HuH-7 (cell line): ENCODE results near the gene TLL2.

ENCODE experiments used
- DNase-seq: peaks from one replicate; pipeline ENCODE4 v3.0.0; 2011; ENCODE audit warnings: low spot score

Gene TLL2

GRCh38 chr10:96507044-96507443, 6.7 kb downstream of the TLL2 start:
- no peak for DNase-seq

GRCh38 chr10:96505150-96506136, 8.3 kb downstream of the TLL2 start:
- no peak for DNase-seq

GRCh38 chr10:96502561-96503282, 11.0 kb downstream of the TLL2 start:
- DNase-seq: no peak

- no peak for DNase-seq
Measured at GRCh38 chr10:96501985-96502384, 11.7 kb downstream of the TLL2 start.

- DNase-seq: no peak
Measured at GRCh38 chr10:96500519-96500918, 13.2 kb downstream of the TLL2 start.

GRCh38 chr10:96500050-96500449, 13.7 kb downstream of the TLL2 start:
- no peak for DNase-seq

- DNase-seq: no peak
Measured at GRCh38 chr10:96497391-96497790, 16.3 kb downstream of the TLL2 start.

- peak; percentile 42 for DNase-seq
Measured at GRCh38 chr10:96496281-96496925, 17.3 kb downstream of the TLL2 start.

GRCh38 chr10:96495544-96495943, 18.2 kb downstream of the TLL2 start:
- no peak for DNase-seq

- DNase-seq: no peak
Measured at GRCh38 chr10:96494694-96495093, 19.0 kb downstream of the TLL2 start.

GRCh38 chr10:96493871-96494525, 19.7 kb downstream of the TLL2 start:
- no peak for DNase-seq

- DNase-seq: no peak
Measured at GRCh38 chr10:96493254-96493653, 20.5 kb downstream of the TLL2 start.

GRCh38 chr10:96491303-96491702, 22.4 kb downstream of the TLL2 start:
- DNase-seq: peak; percentile 41

- no peak for DNase-seq
Measured at GRCh38 chr10:96488161-96488935, 25.4 kb downstream of the TLL2 start.

GRCh38 chr10:96482815-96483588, 30.7 kb downstream of the TLL2 start:
- DNase-seq: no peak

GRCh38 chr10:96478355-96478754, 35.4 kb downstream of the TLL2 start:
- no peak for DNase-seq

GRCh38 chr10:96473866-96474265, 39.9 kb downstream of the TLL2 start:
- DNase-seq: no peak

- peak; percentile 80 for DNase-seq
Measured at GRCh38 chr10:96470116-96470743, 43.5 kb downstream of the TLL2 start.

- DNase-seq: no peak
Measured at GRCh38 chr10:96468845-96469244, 44.9 kb downstream of the TLL2 start.

- no peak for DNase-seq
Measured at GRCh38 chr10:96465599-96465998, 48.1 kb downstream of the TLL2 start.
